GM19372 (cell line): ENCODE results near the gene ATP8B3.

Source experiments
- ATAC-seq: cut with Tn5 transposase; IDR thresholded peaks from one replicate; pipeline ENCODE4 v1.9.1; 2021; ENCODE audit warnings: mild to moderate bottlenecking, low read depth, moderate library complexity; ENCODE audit not compliant: unreplicated experiment

The ATP8B3 gene

DNA sequence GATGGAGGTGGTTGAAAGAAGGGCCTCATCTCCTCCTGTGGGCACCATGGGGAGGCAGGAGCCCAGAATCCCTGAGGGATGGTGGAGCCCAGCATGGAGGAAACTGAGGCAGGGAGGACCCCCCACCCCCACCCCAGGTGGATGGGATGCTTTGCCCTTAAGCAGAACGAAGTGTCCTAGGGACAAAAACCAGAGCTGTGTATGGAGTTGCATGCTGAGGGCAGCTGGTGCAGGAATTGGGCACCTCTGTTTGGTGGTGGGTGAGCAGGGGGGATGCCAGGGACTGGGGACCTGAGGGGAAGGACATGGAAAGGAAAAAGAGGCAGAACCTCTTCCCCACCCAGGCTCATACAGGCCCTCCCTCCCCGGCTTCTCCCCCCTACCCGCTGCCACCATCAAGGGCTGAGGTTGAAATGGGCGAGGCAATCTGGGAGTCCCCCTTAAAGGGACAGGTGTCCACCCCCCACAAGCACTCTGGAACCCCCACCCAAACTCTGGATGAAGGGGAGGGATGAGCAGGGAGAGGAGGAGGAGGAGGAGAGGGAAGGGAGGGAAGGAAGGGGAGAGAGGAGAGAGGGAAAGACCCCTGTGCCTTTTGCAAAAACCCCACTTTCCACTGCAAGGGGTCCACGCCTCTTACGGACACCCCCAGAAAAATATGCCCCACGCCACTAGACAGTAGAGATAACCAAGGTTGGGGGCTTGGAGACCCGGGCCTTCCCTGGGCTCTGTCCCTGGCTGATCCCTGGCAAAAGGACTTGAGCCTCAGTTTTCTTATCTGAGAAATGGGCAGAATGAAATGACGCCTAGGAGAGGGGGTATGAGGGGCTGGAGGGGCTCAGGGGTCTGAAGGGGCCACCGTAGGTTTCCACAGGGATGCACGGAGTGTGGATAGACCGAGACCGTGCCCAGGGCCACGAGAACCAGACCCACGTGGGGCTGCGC is 52.8 kb downstream of the ATP8B3 start:
- no peak for ATAC-seq

GRCh38 chr19:1758231-1758577 is 53.9 kb downstream of the ATP8B3 start:
- ATAC-seq: no peak

DNA sequence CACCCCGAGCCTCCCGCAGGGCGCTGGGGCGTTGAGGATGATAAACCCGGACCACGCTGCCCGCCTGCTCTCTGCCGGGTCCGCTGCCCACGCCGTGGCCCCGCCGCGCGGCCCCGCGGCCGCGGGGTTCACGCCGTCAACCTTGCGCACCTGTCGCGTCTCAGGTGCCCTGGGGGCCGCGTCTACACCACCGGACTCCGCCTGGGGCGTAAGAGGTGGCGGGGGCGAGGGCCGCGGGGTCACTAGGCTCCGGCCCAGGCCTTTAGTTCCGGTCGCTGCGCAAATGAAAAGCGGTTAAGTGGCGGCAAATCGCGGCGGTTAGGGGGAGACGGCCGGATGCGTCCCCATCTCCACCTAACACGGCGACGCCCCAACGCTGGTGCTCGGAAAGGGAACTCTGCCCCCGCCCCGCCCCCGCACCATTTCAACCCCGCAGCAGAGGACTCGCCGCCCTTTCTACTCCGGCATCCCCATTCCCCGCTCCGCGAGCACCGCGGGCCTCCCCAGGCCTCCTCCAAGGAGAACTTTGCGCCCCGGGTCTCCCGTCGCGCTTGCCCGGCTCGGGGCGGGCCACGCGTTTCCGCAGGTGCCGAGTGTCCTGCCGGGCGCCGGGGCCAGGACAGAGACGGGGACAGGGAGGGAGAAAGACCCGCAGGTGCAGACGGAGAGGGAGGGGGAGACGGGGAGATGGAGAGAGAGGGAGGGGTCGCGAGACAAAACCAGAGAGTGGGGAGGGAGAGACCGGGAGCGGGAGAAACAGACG is 54.4 kb downstream of the ATP8B3 start:
- no peak for ATAC-seq

- no peak for ATAC-seq
Observed at GRCh38 chr19:1756705-1757465, 55.2 kb downstream of the ATP8B3 start.

DNA sequence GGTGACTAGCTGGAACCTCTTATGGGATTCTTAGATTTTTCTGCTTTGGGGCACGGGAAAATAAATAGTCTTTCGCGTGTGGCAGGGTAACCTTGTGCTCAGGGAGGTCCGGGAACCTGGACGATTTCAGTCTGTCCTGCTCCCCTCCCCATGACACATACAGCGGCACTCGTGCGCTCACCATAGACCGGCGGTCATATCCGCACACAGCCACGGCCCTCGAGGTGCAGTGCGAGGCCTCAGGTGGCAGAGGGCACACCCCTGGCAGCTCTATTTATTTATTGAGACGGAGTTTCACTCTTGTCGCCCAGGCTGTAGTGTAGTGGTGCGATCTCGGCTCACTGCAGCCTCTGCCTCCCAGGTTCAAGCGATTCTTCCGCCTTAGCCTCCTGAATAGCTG is 55.8 kb downstream of the ATP8B3 start:
- no peak for ATAC-seq

GRCh38 chr19:1755467-1756171 is 56.5 kb downstream of the ATP8B3 start:
- no peak for ATAC-seq

GRCh38 chr19:1754636-1755466 is 57.2 kb downstream of the ATP8B3 start:
- no peak for ATAC-seq

- no peak for ATAC-seq
Observed at GRCh38 chr19:1754018-1754635, 57.9 kb downstream of the ATP8B3 start.

DNA sequence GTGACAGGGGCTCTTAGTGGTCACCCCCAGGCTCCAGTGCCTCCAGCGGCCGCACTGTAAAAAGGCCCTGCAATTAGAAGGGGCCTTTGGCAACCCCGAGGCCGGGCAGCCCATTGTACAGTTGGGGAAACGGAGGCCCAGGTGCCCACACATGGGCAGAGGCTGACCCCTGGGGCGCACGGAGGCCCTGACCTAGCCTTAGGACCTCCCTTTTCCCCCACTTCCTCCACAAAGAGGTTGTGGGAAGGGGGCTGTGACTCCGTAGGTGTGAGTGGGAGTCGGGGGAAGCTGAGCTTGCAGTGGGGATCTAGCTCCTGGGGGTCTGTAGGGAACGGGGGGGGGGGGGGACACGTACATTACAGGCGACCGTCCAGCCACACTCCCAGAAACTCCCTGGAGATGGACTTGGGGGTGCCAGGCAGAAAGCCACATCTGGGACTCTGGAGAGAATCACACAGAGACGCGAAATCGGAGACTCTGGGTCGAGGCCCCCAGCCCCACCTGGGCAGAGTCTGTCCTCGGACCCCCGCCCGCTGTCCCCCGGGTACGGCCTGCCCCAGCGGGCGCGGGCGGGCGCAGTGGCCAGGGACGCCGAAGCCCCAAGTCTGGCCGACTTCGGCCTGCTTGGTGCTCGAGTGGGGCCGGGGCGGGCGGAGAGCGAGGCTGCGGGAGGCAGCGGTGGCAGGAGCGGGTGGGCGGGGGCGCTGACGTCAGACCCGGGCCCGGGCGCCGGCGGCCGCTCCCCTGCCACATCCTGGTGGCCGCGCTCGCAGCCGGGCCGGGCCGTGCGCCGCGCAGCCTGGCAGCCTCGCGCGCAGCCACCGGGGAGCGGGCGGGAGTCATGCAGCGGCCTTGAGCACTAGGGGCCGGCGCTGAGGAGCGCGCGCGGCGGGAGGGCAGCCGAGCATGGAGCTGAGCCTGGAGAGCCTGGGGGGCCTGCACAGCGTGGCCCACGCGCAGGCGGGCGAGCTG is 59.0 kb downstream of the ATP8B3 start, which contains the start of gene ONECUT3:
TSS of gene ONECUT3 (plus strand) at position 750 of the 972 bp plus-strand sequence. CDS start at position 907, 157 bp downstream.
- no peak for ATAC-seq

DNA sequence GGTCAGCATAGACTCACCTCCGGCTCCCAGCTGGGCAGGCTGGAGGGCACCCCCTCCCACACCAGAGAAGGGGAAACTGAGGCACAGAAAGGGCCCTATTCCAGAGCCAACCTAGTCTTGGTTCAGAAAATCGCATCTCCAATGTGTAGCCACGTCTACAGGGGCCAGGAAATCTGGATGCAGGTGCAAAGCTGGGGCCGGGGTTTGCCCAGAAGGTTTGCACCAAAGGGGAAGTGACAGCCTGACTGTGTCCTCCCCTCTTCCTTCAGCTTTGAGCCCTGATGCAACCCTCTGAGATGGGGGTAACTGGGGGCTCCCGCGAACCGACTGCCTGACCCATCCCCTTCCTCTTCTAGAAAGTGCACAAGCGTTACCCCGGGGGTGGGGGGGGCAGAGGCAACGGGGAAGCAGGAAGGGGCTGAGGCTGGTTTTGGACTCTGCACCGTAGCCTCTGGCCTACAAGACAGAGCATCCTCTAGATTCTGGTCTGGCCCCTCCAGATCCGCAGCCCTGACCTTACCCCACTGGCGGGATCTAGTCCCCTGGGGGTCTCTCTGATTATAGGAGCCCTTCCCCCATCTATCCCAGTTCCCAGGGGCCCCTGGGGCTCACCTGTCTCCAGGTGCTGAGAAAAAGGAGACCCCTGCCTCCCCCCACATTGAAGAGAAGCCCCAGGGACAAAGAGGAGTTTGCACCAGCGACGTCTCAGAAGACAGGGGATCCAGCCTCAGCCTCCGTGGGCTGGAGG is 59.9 kb downstream of the ATP8B3 start:
- ATAC-seq: no peak

GRCh38 chr19:1751367-1752008 is 60.6 kb downstream of the ATP8B3 start:
- ATAC-seq: no peak

- ATAC-seq: no peak
Observed at GRCh38 chr19:1750343-1751021, 61.6 kb downstream of the ATP8B3 start.

GRCh38 chr19:1749373-1750342 is 62.4 kb downstream of the ATP8B3 start:
- no peak for ATAC-seq

DNA sequence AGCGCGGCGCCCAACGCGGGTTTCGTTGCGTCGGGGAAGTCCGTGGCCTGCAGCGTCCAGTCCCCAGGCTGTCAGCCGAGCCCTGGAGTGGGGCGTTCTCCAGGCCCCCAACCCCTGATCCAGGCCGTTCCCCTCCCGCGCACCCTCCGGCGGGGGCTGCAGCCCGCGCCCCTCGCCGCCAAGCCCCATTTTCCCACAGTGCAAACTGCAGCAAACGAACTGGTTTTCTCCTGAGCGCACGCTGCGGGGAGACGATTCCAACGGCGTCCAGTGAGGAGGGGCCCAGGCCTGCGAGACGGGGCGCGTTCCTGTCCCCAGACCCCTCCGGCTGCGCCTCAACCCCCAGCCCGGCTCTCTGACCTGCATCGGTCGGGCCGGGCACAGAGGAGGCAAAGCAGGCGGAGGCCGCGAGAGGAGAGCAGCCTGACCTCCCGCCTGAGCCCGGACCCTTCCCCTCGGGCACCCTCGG is 63.2 kb downstream of the ATP8B3 start:
- no peak for ATAC-seq
